HEK293T (cell line): ENCODE measurements around the gene PLK1.

Experiments used
- FOXM1 ChIP-seq: fragments of 450-650 bp; IDR thresholded peaks from 2 replicates; pipeline ENCODE4 v1.6.1; 2017; ENCODE audit warnings: mild to moderate bottlenecking, borderline replicate concordance
- SUZ12 ChIP-seq: fragments of 450-650 bp; IDR thresholded peaks from 2 replicates; pipeline ENCODE4 v1.6.1; 2016; ENCODE audit warnings: mild to moderate bottlenecking

DNA sequence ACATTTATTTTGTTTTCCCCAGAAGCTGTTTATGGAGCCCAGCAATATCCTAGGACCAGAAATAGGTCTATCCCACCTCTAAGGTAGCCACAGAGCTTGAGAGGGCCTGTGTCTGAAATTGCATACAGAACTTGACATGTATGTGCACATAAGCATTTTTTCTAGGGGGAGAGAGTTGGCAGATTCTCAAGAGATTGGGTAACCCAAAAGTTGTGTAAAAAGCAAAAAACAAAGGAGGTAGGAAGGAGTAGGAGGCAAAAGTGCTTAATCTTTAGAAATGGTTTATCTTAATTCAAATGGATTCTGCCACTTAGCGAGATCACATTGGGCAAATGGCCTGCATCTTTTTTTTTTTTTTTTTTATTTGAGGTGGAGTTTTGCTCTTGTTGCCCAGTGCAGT is 3.5 kb downstream of the PLK1 start:
- TF ChIP-seq FOXM1 (no peak), SUZ12 (no peak)
